GM18517 (cell line): ENCODE measurements around the gene NOXRED1.
"Not testable (repeated sequence)": the region's sequence is repeated elsewhere in the genome, so short reads cannot be mapped to it uniquely, and the experiment has no call there.

Source experiments
- ATAC-seq: cut with Tn5 transposase; IDR thresholded peaks from one replicate; pipeline ENCODE4 v1.9.1; 2021; ENCODE audit warnings: mild to moderate bottlenecking, moderate library complexity; ENCODE audit not compliant: unreplicated experiment

Gene NOXRED1

GRCh38 chr14:77415403-77416030, 7.8 kb downstream of the NOXRED1 start:
- ATAC-seq = not testable (repeated sequence)

DNA sequence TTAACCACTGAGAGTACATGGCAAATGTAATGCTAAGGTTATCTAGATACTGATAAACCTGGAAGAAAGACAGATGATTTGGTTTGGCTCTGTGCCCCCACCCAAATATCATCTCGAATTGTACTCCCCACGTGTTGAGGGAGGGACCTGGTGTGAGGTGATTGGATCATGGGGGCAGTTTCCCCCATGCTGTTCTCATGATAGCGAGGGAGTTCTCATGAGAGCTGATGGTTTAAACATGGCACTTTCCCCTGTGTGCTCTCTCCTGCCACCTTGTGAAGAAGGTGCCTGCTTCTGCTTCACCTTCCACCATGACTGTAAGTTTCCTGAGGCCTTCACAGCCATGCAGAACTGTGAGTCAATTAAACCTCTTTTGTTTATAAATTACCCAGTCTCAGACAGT, 14.2 kb downstream of the NOXRED1 start:
- no peak for ATAC-seq

- no peak for ATAC-seq
Measured at GRCh38 chr14:77407158-77407557, 16.2 kb downstream of the NOXRED1 start.

GRCh38 chr14:77406718-77407117, 16.6 kb downstream of the NOXRED1 start:
- ATAC-seq = no peak

- no peak for ATAC-seq
Measured at GRCh38 chr14:77406086-77406485, 17.2 kb downstream of the NOXRED1 start.

DNA sequence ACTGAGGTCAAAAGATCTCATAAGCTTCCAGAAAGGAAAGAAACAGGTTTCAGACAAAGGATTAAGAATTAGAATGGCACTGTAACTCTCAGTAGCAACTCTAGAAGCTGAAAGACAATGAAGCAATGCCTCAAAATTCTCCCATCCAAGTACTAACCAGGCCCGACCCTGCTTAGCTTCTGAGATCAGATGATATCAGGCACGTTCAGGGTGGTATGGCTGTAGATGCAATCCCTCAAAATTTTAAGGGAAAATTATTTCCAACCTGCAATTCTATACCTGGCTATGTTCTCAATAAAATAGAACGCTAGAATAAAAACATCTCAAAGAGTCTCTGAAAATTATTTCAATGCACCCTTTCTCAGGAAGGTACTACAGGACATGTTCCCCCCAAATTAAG, 19.6 kb downstream of the NOXRED1 start:
- ATAC-seq = no peak

DNA sequence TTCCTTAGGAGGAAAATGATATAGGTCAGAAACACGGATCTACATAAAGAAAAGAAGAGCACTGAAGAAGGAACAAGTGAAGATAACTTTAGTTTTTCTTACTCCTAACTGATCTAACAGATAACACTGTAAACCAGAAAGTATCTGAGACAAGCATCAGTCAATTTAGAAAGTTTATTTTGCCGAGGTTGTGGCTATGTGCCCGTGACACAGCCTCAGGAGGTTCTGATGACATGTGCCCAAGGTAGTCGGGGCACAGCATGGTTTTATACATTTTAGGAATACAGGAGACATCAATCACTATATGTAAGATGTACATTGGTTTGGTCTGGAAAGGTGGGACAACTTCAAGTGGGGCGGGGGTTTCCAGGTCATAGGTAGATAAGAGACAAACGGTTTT, 23.1 kb downstream of the NOXRED1 start:
- no peak for ATAC-seq

- no peak for ATAC-seq
Measured at GRCh38 chr14:77390188-77390587, 33.1 kb downstream of the NOXRED1 start.

DNA sequence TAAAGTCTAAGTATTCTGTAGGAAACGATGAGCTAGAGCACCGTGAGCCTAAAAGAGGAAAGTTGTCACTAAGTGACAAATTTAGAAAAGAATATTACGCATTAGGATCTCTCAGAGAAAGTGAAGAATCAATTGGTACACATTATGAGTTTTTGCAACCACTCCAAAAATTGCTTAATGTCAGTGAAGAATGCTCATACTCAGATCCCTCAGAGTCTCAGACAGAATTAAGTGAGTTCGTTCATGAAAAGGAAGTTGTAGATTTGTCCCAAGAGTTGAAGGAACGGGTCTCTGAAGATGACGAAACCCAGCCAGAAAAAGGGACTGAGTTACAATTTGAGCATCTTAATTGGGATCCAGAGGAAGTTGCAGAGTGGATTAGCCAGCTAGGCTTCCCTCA, 44.6 kb downstream of the NOXRED1 start:
- no peak for ATAC-seq

- ATAC-seq = no peak
Measured at GRCh38 chr14:77377502-77377844, 45.9 kb downstream of the NOXRED1 start.

DNA sequence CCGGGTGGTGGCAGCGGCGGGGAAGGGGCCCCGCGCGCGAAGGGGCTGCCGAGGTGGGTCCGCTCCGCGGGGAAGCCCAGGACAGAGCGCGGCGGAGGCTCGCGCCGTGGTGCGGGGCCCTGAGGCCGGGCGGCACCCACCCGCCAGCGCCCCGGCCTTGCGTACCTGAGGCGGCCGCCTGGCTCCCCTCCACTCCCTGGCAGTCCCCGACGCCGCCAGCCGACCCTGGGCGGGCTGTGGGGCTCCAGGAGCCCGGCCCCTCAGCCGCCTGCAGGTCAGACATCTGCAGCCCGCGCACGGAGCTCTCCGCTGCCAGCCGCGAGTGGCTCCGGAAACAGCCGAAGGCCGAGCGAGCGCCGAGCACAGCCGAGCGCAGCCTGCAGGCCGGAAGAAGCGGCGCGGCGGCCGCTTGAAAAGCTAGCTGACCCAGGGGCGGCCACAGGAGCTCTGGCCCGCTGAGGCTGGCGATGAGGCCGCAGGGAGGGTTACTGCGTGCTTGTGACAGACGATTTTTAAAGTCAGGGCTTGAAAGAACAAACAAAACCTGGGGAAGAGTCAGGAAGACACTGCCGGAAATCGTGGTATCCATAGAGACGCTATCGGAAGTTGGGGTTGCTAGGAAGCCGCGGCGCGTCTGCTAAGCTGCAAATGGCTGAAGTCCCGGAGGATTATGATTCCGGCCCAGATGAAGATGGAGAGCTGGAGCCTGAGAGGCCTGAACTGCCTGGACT, 46.4 kb downstream of the NOXRED1 start, which contains the start of the genes SAMD15 and TMED8:
SAMD15 (plus strand) TSS at position 609 of the 731 bp plus-strand sequence; CDS start at position 649, 40 bp downstream.
TMED8 (minus strand) TSS at position 324 of the 731 bp plus-strand sequence; CDS start at position 283, 41 bp downstream.
- ATAC-seq = peak; percentile 85

GRCh38 chr14:77375973-77376770, 47.2 kb downstream of the NOXRED1 start:
- ATAC-seq = peak; percentile 18

- no peak for ATAC-seq
Measured at GRCh38 chr14:77375164-77375950, 48.0 kb downstream of the NOXRED1 start.

- ATAC-seq = peak; percentile 27
Measured at GRCh38 chr14:77372304-77372841, 51.0 kb downstream of the NOXRED1 start.

DNA sequence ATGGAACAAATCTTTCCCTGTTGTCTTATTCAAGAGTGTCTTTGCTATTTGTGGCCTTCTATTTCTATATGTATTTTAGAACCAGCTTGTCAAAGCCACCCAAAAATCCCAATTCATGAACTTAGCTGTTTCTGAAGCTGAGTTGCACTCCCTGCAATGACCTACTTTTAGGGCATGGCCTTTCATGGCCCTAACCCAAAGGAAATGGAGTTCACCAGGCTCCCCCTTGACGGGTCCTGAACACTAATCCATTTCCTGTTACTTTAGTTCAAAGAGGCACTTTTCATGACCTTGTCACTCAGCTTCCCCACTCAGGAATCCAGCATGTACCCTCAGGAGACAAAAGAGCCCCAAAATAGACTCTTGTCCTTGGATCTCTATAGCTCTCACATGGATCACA, 54.0 kb downstream of the NOXRED1 start:
- ATAC-seq = no peak

DNA sequence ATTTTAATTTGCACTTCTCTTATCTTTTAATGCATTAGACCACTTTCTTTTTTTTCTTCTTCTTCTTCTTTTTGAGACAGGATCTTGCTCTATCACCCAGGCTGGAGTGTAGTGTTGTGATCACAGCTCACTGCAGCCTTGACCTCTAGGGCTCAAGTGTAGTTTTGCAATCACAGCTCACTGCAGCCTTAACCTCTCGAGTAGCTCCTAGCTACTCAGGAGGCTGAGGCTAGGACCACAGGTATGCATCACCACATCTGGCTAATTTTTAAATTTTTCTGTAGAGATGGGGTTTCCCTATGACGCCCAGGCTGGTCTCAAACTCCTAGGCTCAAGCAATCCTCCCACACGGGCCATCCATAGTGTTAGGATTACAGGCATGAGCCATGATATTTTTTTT, 59.2 kb downstream of the NOXRED1 start:
- no peak for ATAC-seq

DNA sequence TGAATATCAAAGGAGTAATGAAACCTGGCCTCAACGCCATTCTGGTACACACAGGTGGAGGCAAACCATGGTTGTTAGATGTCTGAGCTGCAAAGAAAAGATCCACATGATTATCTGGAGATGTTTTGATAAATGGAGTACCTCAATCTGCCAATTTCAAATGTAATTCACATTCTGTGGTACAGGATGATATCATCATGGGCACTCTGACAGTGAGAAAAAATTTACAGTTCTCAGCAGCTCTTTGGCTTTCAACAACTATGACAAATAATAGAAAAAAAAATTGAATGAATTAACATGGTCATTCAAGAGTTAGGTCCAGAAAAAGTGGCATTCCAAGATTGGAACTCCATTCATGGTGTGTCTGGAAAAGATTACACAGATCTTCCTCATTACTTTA, 63.7 kb downstream of the NOXRED1 start:
- no peak for ATAC-seq

- no peak for ATAC-seq
Measured at GRCh38 chr14:77356899-77357298, 66.4 kb downstream of the NOXRED1 start.

DNA sequence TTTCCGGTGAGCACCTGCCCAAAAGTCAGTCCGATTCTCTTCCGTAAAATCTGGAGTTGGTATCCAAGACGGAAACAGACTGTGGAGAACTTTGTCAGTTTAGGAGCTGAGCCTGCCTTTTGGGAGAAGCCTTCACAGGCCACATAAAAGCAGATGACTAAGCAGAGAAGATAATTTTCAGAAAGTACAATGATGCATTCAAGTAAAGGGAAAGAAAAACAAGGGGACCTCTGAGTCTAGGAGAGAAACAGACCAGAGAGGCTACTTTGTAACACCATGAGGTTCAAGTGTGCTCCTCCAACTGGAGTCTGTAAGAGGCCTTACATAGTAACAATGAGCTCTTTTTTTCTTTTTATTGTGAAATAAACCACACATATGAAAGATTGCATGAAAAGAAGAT, 67.5 kb downstream of the NOXRED1 start:
- no peak for ATAC-seq

DNA sequence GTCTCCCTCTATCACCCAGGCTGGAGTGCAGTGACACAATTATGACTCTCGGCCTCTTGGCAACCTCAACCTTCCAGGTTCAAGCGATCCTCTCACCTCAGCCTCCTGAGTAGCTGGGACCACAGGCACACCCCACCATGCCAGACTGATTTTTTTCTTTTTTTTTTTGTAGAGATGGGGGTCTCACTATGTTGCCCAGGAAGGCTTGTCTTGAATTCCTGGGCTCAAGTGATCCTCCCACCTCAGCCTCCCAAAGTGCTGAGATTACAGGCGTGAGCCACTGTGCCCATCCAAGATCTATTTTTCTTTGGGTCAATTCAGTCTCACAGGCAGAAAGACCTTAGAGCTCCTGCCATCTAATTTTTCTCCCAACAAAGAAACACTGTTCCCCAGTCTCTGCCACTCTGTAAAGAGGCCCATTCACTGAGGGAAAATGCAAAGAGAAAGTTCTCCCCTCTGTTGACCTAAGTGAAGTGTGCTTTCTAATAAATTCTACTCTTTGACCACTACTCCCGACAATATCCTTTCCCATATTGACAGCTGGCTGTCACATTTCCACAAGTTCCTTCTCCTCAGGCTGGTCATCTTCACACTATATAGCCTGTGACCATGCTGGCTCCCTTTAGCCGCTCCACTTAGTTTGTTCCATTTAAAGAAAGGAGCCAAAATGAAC, 69.7 kb downstream of the NOXRED1 start:
- no peak for ATAC-seq
